H1 (cell line): Measurements from ENCODE around the gene ATOH7. TPM values are rescaled to one million over a fixed set of nuclear protein-coding genes. Genes with fewer than 3 reads are reported as not detected.

ENCODE experiments used
- BACH1 ChIP-seq: IDR thresholded peaks from 2 replicates; pipeline ENCODE4 v1.6.1; 2012; ENCODE audit warnings: low read length, improper control_type of control experiment
- CHD1 ChIP-seq: IDR thresholded peaks from 2 replicates; pipeline ENCODE4 v1.6.1; 2012; ENCODE audit warnings: low read depth, low read length, improper control_type of control experiment
- KDM4A ChIP-seq: IDR thresholded peaks from one replicate; pipeline ENCODE4 v1.7.1; 2012; ENCODE audit warnings: low read depth, mild to moderate bottlenecking, moderate library complexity, low read length, inconsistent platforms; ENCODE audit not compliant: severe bottlenecking
- USF2 ChIP-seq: IDR thresholded peaks from 2 replicates; pipeline ENCODE4 v1.6.1; 2011; ENCODE audit warnings: low read length, improper control_type of control experiment
- polyA plus RNA-seq, 7 experiments: library from polyadenylated mRNA; depleted of rRNA in 3 of 7; stranded (reverse) in 5 of 7; unstranded in 2 of 7; fragments of >200 nt in 5 of 7; fragments of 200-250 nt in 2 of 7; gene quantifications; 1 replicate in 5 of 7; 2 replicates in 1 of 7; 4 replicates in 1 of 7; pipeline versions ENCODE4 v1.2.1 to v1.2.3, GENCODE V29; 2011 to 2013; ENCODE audit warnings: missing spikeins in 2 of 7, mixed read lengths in 2 of 7
- total RNA-seq: library from RNA; stranded (reverse); fragmentation: NEBNext Ultra II Directional; extraction: Animal tissue kit (Norgen Biotek cat#: 25700); gene quantifications from 2 replicates; pipeline ENCODE4 v1.2.1, GENCODE V29; 2021

Gene ATOH7
- total and polyA plus RNA-seq, 2 of the 8 experiments (the other 6 are each of a cell fraction or from before 2014, with no cell fraction given): 0.39 to 1.0 TPM

DNA sequence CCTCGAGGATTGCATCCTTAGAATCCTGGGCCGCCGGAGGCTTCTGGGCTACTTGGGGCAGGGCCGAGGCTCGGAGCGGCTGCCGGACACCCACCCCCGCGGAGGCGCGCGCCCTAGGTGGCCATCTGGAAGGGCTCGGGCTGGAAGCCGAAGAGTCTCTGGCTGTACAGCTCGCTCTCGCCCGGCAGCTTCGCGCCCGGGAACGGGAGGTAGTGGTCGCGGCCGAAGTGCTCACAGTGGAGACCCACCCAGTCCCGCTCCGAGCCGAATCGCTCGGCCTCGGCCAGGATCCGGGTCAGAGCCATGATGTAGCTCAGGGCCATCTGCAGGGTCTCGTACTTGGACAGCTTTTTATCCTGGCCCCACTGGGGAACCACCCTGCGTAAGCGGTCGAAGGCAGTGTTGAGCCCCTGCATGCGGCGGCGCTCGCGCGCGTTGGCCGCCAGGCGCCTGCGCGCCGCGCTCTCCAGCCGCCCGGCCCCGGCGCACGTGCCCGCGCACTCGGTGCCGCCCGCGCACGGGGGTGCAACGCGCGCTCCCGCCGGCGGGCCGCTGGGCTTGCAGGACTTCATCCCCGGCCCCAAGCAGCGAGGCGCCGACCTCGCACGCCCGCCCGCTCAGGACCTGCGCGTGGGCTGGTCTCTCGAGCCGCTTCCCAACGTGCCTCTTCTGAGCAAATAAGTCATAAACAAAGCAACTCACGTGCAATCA, 652 bp downstream of the ATOH7 start (continued):
- TF ChIP-seq USF2 (no peak), BACH1 (no peak), CHD1 (no peak), KDM4A (peak; percentile 96)
- TF ChIP-seq, all 59 proteins: peak for 15
